Measurements from ENCODE around the gene KARS1. TPM values are rescaled to one million over a fixed set of nuclear protein-coding genes. Genes with fewer than 3 reads are reported as not detected.

The KARS1 gene
- total RNA-seq, 4 donors from 2014 or later: 118 to 130 (median 121) TPM

DNA sequence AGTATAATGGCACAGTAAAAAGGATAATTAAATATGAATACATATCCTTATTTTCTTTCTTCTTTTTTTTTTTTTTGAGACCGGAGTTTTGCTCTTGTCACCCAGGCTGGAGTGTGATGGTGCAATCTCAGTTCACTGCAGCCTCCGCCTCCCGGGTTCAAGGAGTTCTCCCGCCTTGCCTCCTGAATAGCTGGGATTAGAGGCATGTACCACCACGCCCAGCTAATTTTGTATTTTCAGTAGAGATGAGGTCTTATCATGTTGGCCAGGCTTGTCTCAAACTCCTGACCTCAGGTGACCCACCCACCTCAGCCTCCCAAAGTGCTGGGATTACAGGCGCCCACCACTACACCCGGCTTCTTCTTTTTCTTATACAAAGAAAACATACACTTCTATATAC, 69.3 kb downstream of the KARS1 start:
- H3K4me3 ChIP-seq: no peak overlapping the region
- TF ChIP-seq, protein P1, sequence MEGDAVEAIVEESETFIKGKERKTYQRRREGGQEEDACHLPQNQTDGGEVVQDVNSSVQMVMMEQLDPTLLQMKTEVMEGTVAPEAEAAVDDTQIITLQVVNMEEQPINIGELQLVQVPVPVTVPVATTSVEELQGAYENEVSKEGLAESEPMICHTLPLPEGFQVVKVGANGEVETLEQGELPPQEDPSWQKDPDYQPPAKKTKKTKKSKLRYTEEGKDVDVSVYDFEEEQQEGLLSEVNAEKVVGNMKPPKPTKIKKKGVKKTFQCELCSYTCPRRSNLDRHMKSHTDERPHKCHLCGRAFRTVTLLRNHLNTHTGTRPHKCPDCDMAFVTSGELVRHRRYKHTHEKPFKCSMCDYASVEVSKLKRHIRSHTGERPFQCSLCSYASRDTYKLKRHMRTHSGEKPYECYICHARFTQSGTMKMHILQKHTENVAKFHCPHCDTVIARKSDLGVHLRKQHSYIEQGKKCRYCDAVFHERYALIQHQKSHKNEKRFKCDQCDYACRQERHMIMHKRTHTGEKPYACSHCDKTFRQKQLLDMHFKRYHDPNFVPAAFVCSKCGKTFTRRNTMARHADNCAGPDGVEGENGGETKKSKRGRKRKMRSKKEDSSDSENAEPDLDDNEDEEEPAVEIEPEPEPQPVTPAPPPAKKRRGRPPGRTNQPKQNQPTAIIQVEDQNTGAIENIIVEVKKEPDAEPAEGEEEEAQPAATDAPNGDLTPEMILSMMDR (IDR thresholded peaks at IDR 0.05): no peak
- TF ChIP-seq EP300 (IDR thresholded peaks at IDR 0.05) (no peak), POLR2A (IDR thresholded peaks at IDR 0.05) (no peak), POLR2AphosphoS5 (IDR thresholded peaks at IDR 0.05) (no peak)
- peaks cover 0 to 10% (median 0%) of the 10 kb centered on the region in 3 donors for H3K4me1 ChIP-seq
- H3K36me3 ChIP-seq: peaks cover 0 to 78% of the 10 kb centered on the region in 2 donors
- H3K27me3 ChIP-seq: no peaks in the 10 kb centered on the region
- H3K9me3 ChIP-seq: no peaks in the 10 kb centered on the region
- H3K27ac ChIP-seq: no peak overlapping the region
- WGBS, 2 donors (ENCODE audit: low coverage in 1 of 2): 83 to 100% methylated on average over 1 to 7 of the region's 7 CpGs
- ATAC-seq: no peak

Other genes starting within 250 kb of the KARS1 start
- 10 to 100 TPM; 45.1 to 70.0 (median 50.0) TPM for gene CFDP1, start 214.2 kb downstream of the KARS1 start, total RNA-seq
- gene TMEM170A, start 183.0 kb downstream of the KARS1 start, total RNA-seq: 10 to 100 TPM in 3 of 4 donors, 1 to 10 TPM in 1; 9.8 to 21.8 (median 13.8) TPM
- 1 to 10 TPM in 2 of 4 donors, under 1 TPM in 2; 0.62 to 3.2 (median 1.6) TPM for gene CHST6, start 152.2 kb downstream of the KARS1 start, total RNA-seq
- gene CHST5, start 111.6 kb downstream of the KARS1 start, total RNA-seq: not detected
- 10 to 100 TPM in 1 of 4 donors, 1 to 10 TPM in 3; 7.2 to 12.0 (median 9.3) TPM for gene TMEM231, start 91.4 kb downstream of the KARS1 start, total RNA-seq
- gene GABARAPL2, start 81.3 kb downstream of the KARS1 start, total RNA-seq: 100 to 1,000 TPM in 1 of 4 donors, 10 to 100 TPM in 3; 87.4 to 118 (median 92.0) TPM
- 10 to 100 TPM; 27.2 to 38.7 (median 32.4) TPM for gene ADAT1, start 24.4 kb downstream of the KARS1 start, total RNA-seq
- 10 to 100 TPM; 64.3 to 82.2 (median 71.4) TPM for gene TERF2IP, start 108 bp upstream of the KARS1 start, total RNA-seq
- gene CPHXL2, start 29.3 kb upstream of the KARS1 start, total RNA-seq: not detected
- gene DUXB, start 53.8 kb upstream of the KARS1 start, total RNA-seq: not detected
- not detected for gene CPHXL, start 78.8 kb upstream of the KARS1 start, total RNA-seq

Data from gastroesophageal sphincter (tissue), 4 donors.